Vagina (tissue), 2 donors: Measurements from ENCODE around the gene PYCARD. TPM values are rescaled to one million over a fixed set of nuclear protein-coding genes. Genes with fewer than 3 reads are reported as not detected.

ENCODE experiments used
- DNase-seq, 2 donors: peaks; one replicate each; pipeline ENCODE4 v3.0.0-alpha.2; 2017; ENCODE audit errors: extremely low spot score in 2 of 2
- H3K27ac ChIP-seq: fragments of 200-600 bp; sonication (generic); one replicate; pipeline ENCODE4 v1.5.1; 2019
- H3K27me3 ChIP-seq: fragments of 200-600 bp; sonication (generic); one replicate; pipeline ENCODE4 v1.5.1; 2019
- H3K36me3 ChIP-seq, 2 donors: fragments of 200-600 bp; sonication (generic); one replicate each; pipeline ENCODE4 v1.5.1; 2017 to 2019
- H3K4me1 ChIP-seq: fragments of 200-600 bp; sonication (generic); one replicate; pipeline ENCODE4 v1.5.1; 2019
- H3K4me3 ChIP-seq, 2 donors: fragments of 200-600 bp; sonication (generic); 1 replicate in 1 of 2; 2 replicates in 1 of 2; pipeline ENCODE4 v1.5.1; 2016 to 2019
- H3K9me3 ChIP-seq: fragments of 200-600 bp; sonication (generic); one replicate; pipeline ENCODE4 v1.5.1; 2019
- POLR2A ChIP-seq, 2 donors: fragments of 450-650 bp; IDR thresholded peaks; one replicate each; pipeline ENCODE4 v1.6.1; 2017; ENCODE audit warnings: antibody characterized with exemption in 2 of 2, mild to moderate bottlenecking in 2 of 2, moderate library complexity in 2 of 2
- POLR2AphosphoS5 ChIP-seq, 2 donors: sonication (generic); formaldehyde crosslinking; IDR thresholded peaks; one replicate each; pipeline ENCODE4 v1.9.0; 2017; ENCODE audit warnings: antibody characterized with exemption in 2 of 2, mild to moderate bottlenecking in 2 of 2, low read depth in 1 of 2; ENCODE audit not compliant: insufficient read depth in 1 of 2
- intact Hi-C: fragments of 100-400 bp; cut with DNase I; formaldehyde crosslinking; loops from one replicate; pipeline ENCODE4 v1.15.1; 2023
- total RNA-seq: library from RNA; depleted of rRNA; stranded (reverse); fragments of >200 nt; gene quantifications from one replicate; pipeline ENCODE4 v1.2.3, GENCODE V29; 2016
- TF ChIP-seq, protein P1 (sequence below), 3 experiments: fragments of 450-650 bp in 2 of 3; fragments of 200-600 bp in 1 of 3; sonication (generic) in 1 of 3; IDR thresholded peaks; one replicate each; pipeline ENCODE4 v1.5.1; 2017 to 2019; ENCODE audit warnings: antibody characterized with exemption in 3 of 3, mild to moderate bottlenecking in 2 of 3, moderate library complexity in 2 of 3

The PYCARD gene
- total RNA-seq, 1 donor from 2014 or later = 85.0 TPM

DNA sequence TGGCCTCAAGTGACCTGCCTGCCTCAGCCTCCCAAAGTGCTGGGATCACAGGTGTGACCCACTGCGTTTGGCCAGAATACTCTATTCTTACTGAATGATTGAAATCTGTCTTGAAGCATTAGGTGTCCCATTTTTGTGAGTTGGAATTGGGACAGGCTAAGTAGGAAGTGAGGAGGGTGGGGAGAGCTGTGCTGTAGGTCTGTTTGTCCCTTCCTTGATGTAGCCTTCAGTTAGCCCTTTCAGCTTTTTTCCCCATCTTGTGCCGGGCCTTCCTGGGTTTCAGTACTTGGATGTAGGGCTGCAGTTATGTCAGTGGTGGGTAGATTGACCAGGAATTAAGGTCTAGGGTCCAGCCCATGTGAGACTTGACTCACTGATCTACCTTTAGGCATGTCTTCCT is 8.7 kb downstream of the PYCARD start:
- H3K27ac ChIP-seq = no peak overlapping the region
- no peaks in the 10 kb centered on the region for H3K4me1 ChIP-seq
- TF ChIP-seq, protein P1, sequence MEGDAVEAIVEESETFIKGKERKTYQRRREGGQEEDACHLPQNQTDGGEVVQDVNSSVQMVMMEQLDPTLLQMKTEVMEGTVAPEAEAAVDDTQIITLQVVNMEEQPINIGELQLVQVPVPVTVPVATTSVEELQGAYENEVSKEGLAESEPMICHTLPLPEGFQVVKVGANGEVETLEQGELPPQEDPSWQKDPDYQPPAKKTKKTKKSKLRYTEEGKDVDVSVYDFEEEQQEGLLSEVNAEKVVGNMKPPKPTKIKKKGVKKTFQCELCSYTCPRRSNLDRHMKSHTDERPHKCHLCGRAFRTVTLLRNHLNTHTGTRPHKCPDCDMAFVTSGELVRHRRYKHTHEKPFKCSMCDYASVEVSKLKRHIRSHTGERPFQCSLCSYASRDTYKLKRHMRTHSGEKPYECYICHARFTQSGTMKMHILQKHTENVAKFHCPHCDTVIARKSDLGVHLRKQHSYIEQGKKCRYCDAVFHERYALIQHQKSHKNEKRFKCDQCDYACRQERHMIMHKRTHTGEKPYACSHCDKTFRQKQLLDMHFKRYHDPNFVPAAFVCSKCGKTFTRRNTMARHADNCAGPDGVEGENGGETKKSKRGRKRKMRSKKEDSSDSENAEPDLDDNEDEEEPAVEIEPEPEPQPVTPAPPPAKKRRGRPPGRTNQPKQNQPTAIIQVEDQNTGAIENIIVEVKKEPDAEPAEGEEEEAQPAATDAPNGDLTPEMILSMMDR (IDR thresholded peaks at IDR 0.05) = no peak
- TF ChIP-seq POLR2AphosphoS5 (IDR thresholded peaks at IDR 0.05; ENCODE audit: insufficient read depth in 1 of 2, low read depth in 1 of 2) = no peak
- no peak for TF ChIP-seq POLR2A (IDR thresholded peaks at IDR 0.05)
- no peaks in the 10 kb centered on the region for H3K9me3 ChIP-seq
- intact Hi-C loops = no loop called here
- peaks cover 0 to 73% of the 10 kb centered on the region in 2 donors for H3K36me3 ChIP-seq
- no peak for DNase-seq
- no peaks in the 10 kb centered on the region for H3K27me3 ChIP-seq
- H3K4me3 ChIP-seq = no peak overlapping the region

DNA sequence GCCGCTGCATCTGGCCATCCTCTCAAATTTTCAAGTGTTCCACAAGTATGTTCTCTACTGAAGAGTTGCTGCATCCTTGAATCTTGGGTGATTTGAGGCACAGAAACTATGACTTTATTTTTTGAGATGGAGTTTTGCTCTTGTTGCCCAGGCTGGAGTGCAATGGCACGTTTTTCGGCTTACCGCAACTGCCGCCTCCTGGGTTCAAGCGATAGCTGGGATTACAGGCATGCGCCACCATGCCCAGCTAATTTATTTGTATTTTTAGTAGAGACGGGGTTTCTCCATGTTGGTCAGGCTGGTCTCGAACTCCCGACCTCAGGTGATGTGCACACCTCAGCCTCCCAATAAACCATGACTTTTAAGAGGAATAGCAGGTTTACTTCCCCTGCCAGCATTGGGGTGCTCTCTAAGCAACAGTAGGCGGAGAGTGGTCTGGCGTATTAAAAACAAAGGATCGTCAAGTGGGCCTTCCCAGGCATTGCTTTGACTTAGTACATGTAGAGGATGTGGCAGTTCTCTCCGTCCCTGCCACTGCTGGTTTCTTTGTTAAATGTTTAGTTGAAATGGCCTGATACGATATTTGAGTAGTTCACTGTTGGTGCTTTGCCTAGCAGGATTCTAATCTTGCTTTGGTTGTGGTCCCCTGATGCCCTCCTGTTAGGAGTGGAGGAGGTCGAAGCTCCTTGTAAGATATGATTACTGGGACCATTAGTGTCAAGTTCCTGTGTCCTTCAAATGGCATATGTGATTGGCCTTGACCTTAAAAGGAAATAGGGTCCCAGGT is 9.5 kb downstream of the PYCARD start:
- Histone ChIP-seq H3K4me3 (no peak overlapping the region), H3K9me3 (no peaks in the 10 kb centered on the region), H3K27ac (no peak overlapping the region), H3K36me3 (peaks cover 0 to 81% of the 10 kb centered on the region in 2 donors), H3K27me3 (no peaks in the 10 kb centered on the region), H3K4me1 (no peaks in the 10 kb centered on the region)
- intact Hi-C loops = no loop called here
- DNase-seq = no peak
- TF ChIP-seq POLR2A (IDR thresholded peaks at IDR 0.05) (no peak), POLR2AphosphoS5 (IDR thresholded peaks at IDR 0.05; ENCODE audit: insufficient read depth in 1 of 2, low read depth in 1 of 2) (no peak)
- TF ChIP-seq, protein P1 (IDR thresholded peaks at IDR 0.05) = no peak

DNA sequence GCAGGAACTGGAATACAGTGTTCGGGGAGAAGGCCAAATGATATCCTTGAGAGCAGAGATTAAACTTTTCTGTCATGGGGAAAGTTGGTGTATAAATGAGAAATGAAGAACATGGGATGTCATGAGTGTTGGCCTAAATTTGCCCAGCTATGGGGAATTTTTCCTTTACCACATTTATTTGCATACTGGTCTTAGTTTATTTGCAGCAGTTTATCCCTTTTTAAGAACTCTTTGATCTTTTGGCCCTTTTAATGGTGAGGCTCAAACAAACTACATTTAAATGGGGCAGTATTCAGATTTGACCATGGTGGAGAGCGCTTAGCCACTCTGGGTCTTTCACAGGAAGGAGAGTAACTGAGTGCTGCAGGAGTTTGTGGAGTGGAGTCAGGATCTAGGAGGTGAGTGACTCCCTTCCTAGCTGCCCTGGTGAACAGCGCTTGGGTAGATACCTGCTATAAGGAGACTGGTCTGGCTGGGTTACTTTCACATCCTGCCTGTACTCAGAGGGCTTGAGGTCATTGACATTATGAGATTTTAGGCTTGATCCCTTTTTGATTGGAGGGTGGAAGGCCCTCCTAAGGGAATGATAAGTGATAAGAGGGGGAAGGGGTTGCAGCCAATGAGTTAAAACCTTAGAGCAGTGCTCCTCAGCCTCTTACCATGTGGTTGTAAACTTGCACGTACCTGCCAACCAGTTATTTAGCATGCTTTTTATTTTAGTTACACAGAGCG is 10.7 kb downstream of the PYCARD start:
- intact Hi-C loops = no loop called here
- DNase-seq = no peak
- H3K4me3 ChIP-seq = no peak overlapping the region
- peaks cover 4 to 93% of the 10 kb centered on the region in 2 donors for H3K36me3 ChIP-seq
- no peaks in the 10 kb centered on the region for H3K9me3 ChIP-seq
- TF ChIP-seq POLR2A (IDR thresholded peaks at IDR 0.05) = no peak
- TF ChIP-seq POLR2AphosphoS5 (IDR thresholded peaks at IDR 0.05; ENCODE audit: insufficient read depth in 1 of 2, low read depth in 1 of 2) = no peak
- H3K27me3 ChIP-seq = no peaks in the 10 kb centered on the region
- no peak overlapping the region for H3K27ac ChIP-seq
- no peaks in the 10 kb centered on the region for H3K4me1 ChIP-seq

DNA sequence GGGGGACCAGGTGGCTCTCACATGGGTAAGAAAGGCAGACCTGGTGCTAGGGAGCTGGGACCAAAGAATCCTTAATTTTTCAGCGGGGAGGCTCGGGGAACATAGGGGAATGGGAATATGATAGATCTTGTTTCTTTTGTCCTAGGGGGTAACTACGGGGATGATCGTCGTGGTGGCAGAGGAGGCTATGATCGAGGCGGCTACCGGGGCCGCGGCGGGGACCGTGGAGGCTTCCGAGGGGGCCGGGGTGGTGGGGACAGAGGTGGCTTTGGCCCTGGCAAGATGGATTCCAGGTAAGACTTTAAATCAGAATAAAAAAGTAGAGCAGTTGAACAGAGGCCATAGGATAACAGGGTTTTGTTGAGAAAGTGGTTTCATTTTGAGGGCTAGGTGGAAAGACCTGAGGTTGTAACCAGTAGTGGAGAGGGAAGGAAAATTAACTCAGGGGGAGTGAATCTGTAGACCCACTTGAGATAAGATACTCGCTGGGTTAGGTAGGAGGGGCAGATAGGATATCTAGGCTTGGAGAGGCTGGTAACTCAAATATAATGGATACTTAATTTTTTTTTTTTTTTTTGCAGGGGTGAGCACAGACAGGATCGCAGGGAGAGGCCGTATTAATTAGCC is 11.6 kb downstream of the PYCARD start:
- H3K9me3 ChIP-seq = no peaks in the 10 kb centered on the region
- H3K27me3 ChIP-seq = no peaks in the 10 kb centered on the region
- H3K36me3 ChIP-seq = peaks cover 4 to 99% of the 10 kb centered on the region in 2 donors
- intact Hi-C loops = no loop called here
- DNase-seq = no peak
- H3K27ac ChIP-seq = no peak overlapping the region
- no peaks in the 10 kb centered on the region for H3K4me1 ChIP-seq
- no peak overlapping the region for H3K4me3 ChIP-seq
- TF ChIP-seq POLR2AphosphoS5 (IDR thresholded peaks at IDR 0.05; ENCODE audit: insufficient read depth in 1 of 2, low read depth in 1 of 2) = no peak
- TF ChIP-seq POLR2A (IDR thresholded peaks at IDR 0.05) = no peak
- TF ChIP-seq, protein P1 (IDR thresholded peaks at IDR 0.05) = no peak

DNA sequence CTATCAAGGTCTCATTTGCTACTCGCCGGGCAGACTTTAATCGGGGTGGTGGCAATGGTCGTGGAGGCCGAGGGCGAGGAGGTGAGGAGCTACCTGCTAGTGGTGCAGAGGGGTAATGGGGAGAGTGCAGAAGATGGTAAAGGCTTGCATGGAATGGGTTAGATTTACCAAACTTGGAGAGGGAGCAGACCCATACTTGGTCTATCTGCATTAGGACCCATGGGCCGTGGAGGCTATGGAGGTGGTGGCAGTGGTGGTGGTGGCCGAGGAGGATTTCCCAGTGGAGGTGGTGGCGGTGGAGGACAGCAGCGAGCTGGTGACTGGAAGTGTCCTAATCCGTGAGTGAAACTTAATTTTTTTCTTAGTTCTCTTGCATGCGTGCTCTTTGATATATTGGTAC is 12.5 kb downstream of the PYCARD start:
- intact Hi-C loops = no loop called here

More for the DNA sequence above, 12.5 kb downstream of the PYCARD start:
- DNase-seq = no peak
- no peaks in the 10 kb centered on the region for H3K9me3 ChIP-seq
- no peak overlapping the region for H3K27ac ChIP-seq
- no peaks in the 10 kb centered on the region for H3K4me1 ChIP-seq
- peaks cover 4 to 99% of the 10 kb centered on the region in 2 donors for H3K36me3 ChIP-seq
- TF ChIP-seq, protein P1 (IDR thresholded peaks at IDR 0.05) = no peak
- TF ChIP-seq POLR2A (IDR thresholded peaks at IDR 0.05) (no peak), POLR2AphosphoS5 (IDR thresholded peaks at IDR 0.05; ENCODE audit: insufficient read depth in 1 of 2, low read depth in 1 of 2) (no peak)
- H3K27me3 ChIP-seq = no peaks in the 10 kb centered on the region
- H3K4me3 ChIP-seq = no peak overlapping the region
